ENCODE data around the gene KCNH2.

- no peak for TF ChIP-seq MAX (CRISPR knock-in tag; IDR thresholded peaks at IDR 0.05)
- no peak for TF ChIP-seq ATF6 (CRISPR knock-in tag; IDR thresholded peaks at IDR 0.05)
These were observed 38.7 kb downstream of the KCNH2 start for GRCh38 chr7:150939466-150939865.

All from WTC11 (cell line).